B cell (primary cell): Measurements from ENCODE around the gene GLCCI1. TPM values are rescaled to one million over a fixed set of nuclear protein-coding genes. Genes with fewer than 3 reads are reported as not detected.

Experiments
- ATAC-seq: fragments of 200-7000 bp; cut with Tn5 transposase; one replicate; pipeline ENCODE4 v1.10.0; 2021; ENCODE audit warnings: low read depth, mild to moderate bottlenecking, moderate number of reproducible peaks, moderate library complexity
- CTCF ChIA-PET: fragments of 350-600 bp; sonication (Branson Sonifier 250); formaldehyde crosslinking; loops from one replicate; lab custom pipeline; 2021; ENCODE audit warnings: antibody characterized with exemption, inconsistent platforms; lab: Charles Lee
- POLR2A ChIA-PET: fragments of 350-600 bp; sonication (Branson Sonifier 250); formaldehyde crosslinking; loops from one replicate; lab custom pipeline; 2021; ENCODE audit warnings: antibody characterized with exemption; lab: Charles Lee
- DNase-seq: peaks from one replicate; pipeline ENCODE4 v3.0.0; 2013
- H2AFZ ChIP-seq: 2 replicates; pipeline ENCODE4 v1.6.1; 2012; ENCODE audit warnings: mild to moderate bottlenecking, low read depth, low read length; ENCODE audit not compliant: insufficient read depth, poor library complexity, severe bottlenecking
- H3K27ac ChIP-seq, 2 donors: 1 replicate in 1 of 2; 2 replicates in 1 of 2; pipeline ENCODE4 v1.5.1; 2012 to 2013; ENCODE audit warnings: low read length in 2 of 2, mild to moderate bottlenecking in 2 of 2, moderate library complexity in 1 of 2
- H3K27me3 ChIP-seq, 4 experiments: fragments of 200-600 bp in 1 of 4; sonication (generic) in 1 of 4; replicated peaks in 1 of 4; 1 replicate in 2 of 4; 2 replicates in 2 of 4; pipeline versions ENCODE4 v1.6.1 to v1.7.0; 2013 to 2016; ENCODE audit warnings: low read length in 3 of 4, mild to moderate bottlenecking in 2 of 4, mixed read lengths in 1 of 4, moderate library complexity in 1 of 4; ENCODE audit not compliant: insufficient read depth in 4 of 4, control insufficient read depth in 3 of 4; ENCODE audit errors: control extremely low read depth in 1 of 4
- H3K36me3 ChIP-seq, 2 experiments: replicated peaks in 1 of 2; 1 replicate in 1 of 2; 2 replicates in 1 of 2; pipeline versions ENCODE4 v1.6.1 to v1.7.1; 2013; ENCODE audit warnings: low read length in 1 of 2; ENCODE audit not compliant: insufficient read depth in 2 of 2, control insufficient read depth in 1 of 2; ENCODE audit errors: control extremely low read depth in 1 of 2, extremely low read depth in 1 of 2
- H3K4me1 ChIP-seq, 2 donors: fragments of 200-600 bp in 1 of 2; sonication (generic) in 1 of 2; 1 replicate in 1 of 2; 2 replicates in 1 of 2; pipeline versions ENCODE4 v1.5.1 to v1.6.1; 2013 to 2017; ENCODE audit warnings: low read length in 2 of 2; ENCODE audit not compliant: control insufficient read depth in 2 of 2, insufficient read depth in 2 of 2
- H3K4me2 ChIP-seq: replicated peaks from 2 replicates; pipeline ENCODE3; 2012; ENCODE audit warnings: mild to moderate bottlenecking, low read depth, low read length; ENCODE audit not compliant: poor library complexity, severe bottlenecking
- H3K4me3 ChIP-seq, 5 experiments: fragments of 200-600 bp in 1 of 5; sonication (generic) in 1 of 5; 1 replicate in 3 of 5; 2 replicates in 2 of 5; pipeline versions ENCODE4 v1.5.1 to v1.7.0; 2011 to 2016; ENCODE audit warnings: low read length in 4 of 5, mild to moderate bottlenecking in 4 of 5, low read depth in 2 of 5, control low read depth in 1 of 5, moderate library complexity in 1 of 5; ENCODE audit not compliant: insufficient read depth in 1 of 5; ENCODE audit errors: control extremely low read depth in 1 of 5, extremely low read depth in 1 of 5
- H3K79me2 ChIP-seq: fragments of 200-600 bp; sonication (generic); one replicate; pipeline ENCODE4 v1.6.0; 2016; ENCODE audit warnings: low read length; ENCODE audit not compliant: control insufficient read depth, insufficient read depth
- H3K9ac ChIP-seq: fragments of 200-600 bp; sonication (generic); 2 replicates; pipeline ENCODE4 v1.6.1; 2017; ENCODE audit warnings: mild to moderate bottlenecking, low read length, moderate library complexity
- H3K9me3 ChIP-seq, 3 donors: one replicate each; pipeline versions ENCODE4 v1.6.1 to v1.7.1; 2013; ENCODE audit warnings: low read length in 2 of 3; ENCODE audit not compliant: control insufficient read depth in 2 of 3, insufficient read depth in 1 of 3; ENCODE audit errors: control extremely low read depth in 1 of 3
- H4K20me1 ChIP-seq: 2 replicates; pipeline ENCODE4 v1.6.0; 2012; ENCODE audit warnings: mild to moderate bottlenecking, low read length; ENCODE audit not compliant: insufficient read depth, control insufficient read depth, poor library complexity, severe bottlenecking
- H3K27ac Mint-ChIP-seq: one replicate; pipeline ENCODE4 v1.8.0; 2021; ENCODE audit warnings: mixed read lengths
- H3K27me3 Mint-ChIP-seq: one replicate; pipeline ENCODE4 v1.8.0; 2021; ENCODE audit warnings: mixed read lengths
- H3K4me1 Mint-ChIP-seq: one replicate; pipeline ENCODE4 v1.8.0; 2021; ENCODE audit warnings: mixed read lengths
- H3K4me3 Mint-ChIP-seq: one replicate; pipeline ENCODE4 v1.8.0; 2021; ENCODE audit warnings: mixed read lengths
- H3K9me3 Mint-ChIP-seq: one replicate; pipeline ENCODE4 v1.8.0; 2022; ENCODE audit warnings: mixed read lengths; ENCODE audit not compliant: insufficient read depth
- EZH2 ChIP-seq: IDR thresholded peaks from 2 replicates; pipeline ENCODE4 v1.6.1; 2012; ENCODE audit warnings: borderline replicate concordance, low read depth, mild to moderate bottlenecking, moderate library complexity, low read length; ENCODE audit not compliant: insufficient read depth, poor library complexity, severe bottlenecking
- WGBS: methylation state at CpG from one replicate; pipeline ENCODE4 v1.1.5; 2013; ENCODE audit warnings: missing lambda C conversion rate; ENCODE audit not compliant: insufficient coverage; 5-methylcytosine and 5-hydroxymethylcytosine counted together
- intact Hi-C: fragments of 100-400 bp; cut with micrococcal nuclease; formaldehyde crosslinking; loops from one replicate; pipeline ENCODE4 v1.10.0; 2022
- polyA plus RNA-seq: library from polyadenylated mRNA; depleted of rRNA; stranded (reverse); fragments of >200 nt; gene quantifications from 2 replicates; pipeline ENCODE4 v1.2.3, GENCODE V29; 2012
- total RNA-seq, 2 donors: library from RNA; stranded (reverse); fragments of 120-200 nt in 1 of 2; gene quantifications; 1 replicate in 1 of 2; 2 replicates in 1 of 2; pipeline versions ENCODE4 v1.2.3 to v1.2.4, GENCODE V29; 2013 to 2022
- TF ChIP-seq, protein P1 (sequence below): fragments of 200-600 bp; IDR thresholded peaks from one replicate; pipeline ENCODE4 v1.8.0; 2022; ENCODE audit warnings: antibody characterized with exemption, mild to moderate bottlenecking

The GLCCI1 gene
- total and polyA plus RNA-seq, 2 donors (not counting 1 experiment from before 2014, with no cell fraction given) = 17.7 to 50.3 TPM

DNA sequence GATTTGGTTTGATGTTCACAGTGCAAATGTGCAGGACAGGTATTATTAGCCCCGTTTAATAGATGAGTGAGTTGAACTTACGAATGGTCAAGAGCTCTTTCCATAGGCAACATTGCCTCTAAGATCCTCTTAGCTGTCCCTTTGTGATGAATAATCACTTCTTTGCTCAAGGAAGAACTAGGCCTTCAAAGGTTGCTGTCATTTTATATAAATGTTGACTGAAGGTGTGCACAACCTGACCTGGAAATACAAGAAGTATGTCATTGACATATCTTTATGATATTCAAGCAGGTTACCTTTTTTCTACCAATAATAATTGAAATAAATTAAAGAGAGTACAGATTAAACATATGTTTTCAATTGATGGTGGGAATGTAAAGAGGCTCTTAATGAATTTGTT lies 48.5 kb upstream of the GLCCI1 start:
- no peaks in the 10 kb centered on the region for H3K27me3 Mint-ChIP-seq
- H3K4me3 Mint-ChIP-seq = peak overlapping the region; percentile 66
- H3K9ac ChIP-seq = peak overlapping the region; percentile 13
- no peaks in the 10 kb centered on the region for H3K9me3 ChIP-seq
- H3K79me2 ChIP-seq = no peaks in the 10 kb centered on the region
- no peaks in the 10 kb centered on the region for H3K36me3 ChIP-seq
- ChIA-PET POLR2A (interaction anchor here (1.3 to 1.4 kb wide), 2 partner anchors 50 to 280 kb away, joined by 4 read pairs; partner anchors contain the start of gene UMAD1), CTCF (interaction anchor here (1.4 to 1.8 kb wide), 5 partner anchors 10 to 270 kb away, joined by 3 to 7 read pairs (median 5); no protein-coding TSS in a partner anchor)
- H3K4me3 ChIP-seq = peak overlapping the region in 2 of 5 experiments; percentile 30 to 48
- no peak overlapping the region for H2AFZ ChIP-seq
- H3K4me2 ChIP-seq = peak overlapping the region; percentile 67
- H3K27ac ChIP-seq = peak overlapping the region; percentile 53 to 60
- peak overlapping the region; percentile 80 for H3K27ac Mint-ChIP-seq
- DNase-seq = peak; percentile 16
- H3K9me3 Mint-ChIP-seq = no peaks in the 10 kb centered on the region
- H3K4me1 Mint-ChIP-seq = peaks cover 59% of the 10 kb centered on the region
- ATAC-seq = no peak
- peaks cover 33 to 44% of the 10 kb centered on the region in 2 donors for H3K4me1 ChIP-seq
- no peaks in the 10 kb centered on the region for H3K27me3 ChIP-seq
- TF ChIP-seq, protein P1, sequence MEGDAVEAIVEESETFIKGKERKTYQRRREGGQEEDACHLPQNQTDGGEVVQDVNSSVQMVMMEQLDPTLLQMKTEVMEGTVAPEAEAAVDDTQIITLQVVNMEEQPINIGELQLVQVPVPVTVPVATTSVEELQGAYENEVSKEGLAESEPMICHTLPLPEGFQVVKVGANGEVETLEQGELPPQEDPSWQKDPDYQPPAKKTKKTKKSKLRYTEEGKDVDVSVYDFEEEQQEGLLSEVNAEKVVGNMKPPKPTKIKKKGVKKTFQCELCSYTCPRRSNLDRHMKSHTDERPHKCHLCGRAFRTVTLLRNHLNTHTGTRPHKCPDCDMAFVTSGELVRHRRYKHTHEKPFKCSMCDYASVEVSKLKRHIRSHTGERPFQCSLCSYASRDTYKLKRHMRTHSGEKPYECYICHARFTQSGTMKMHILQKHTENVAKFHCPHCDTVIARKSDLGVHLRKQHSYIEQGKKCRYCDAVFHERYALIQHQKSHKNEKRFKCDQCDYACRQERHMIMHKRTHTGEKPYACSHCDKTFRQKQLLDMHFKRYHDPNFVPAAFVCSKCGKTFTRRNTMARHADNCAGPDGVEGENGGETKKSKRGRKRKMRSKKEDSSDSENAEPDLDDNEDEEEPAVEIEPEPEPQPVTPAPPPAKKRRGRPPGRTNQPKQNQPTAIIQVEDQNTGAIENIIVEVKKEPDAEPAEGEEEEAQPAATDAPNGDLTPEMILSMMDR = no peak
- TF ChIP-seq EZH2 = no peak
- 100% methylated on average over 1 of the region's 2 CpGs for WGBS
- H4K20me1 ChIP-seq = no peaks in the 10 kb centered on the region
- intact Hi-C loops = loop anchor here (1.0 to 5.0 kb wide), 4 partner anchors 48 to 280 kb away; partner anchors contain the start of genes GLCCI1 and UMAD1

- Histone ChIP-seq H3K4me2 (peak overlapping the region; percentile 67), H3K27me3 (no peaks in the 10 kb centered on the region), H3K4me3 (peak overlapping the region in 2 of 5 experiments; percentile 30 to 48), H3K9me3 (no peaks in the 10 kb centered on the region), H2AFZ (no peak overlapping the region), H3K36me3 (no peaks in the 10 kb centered on the region), H4K20me1 (no peaks in the 10 kb centered on the region), H3K9ac (peak overlapping the region; percentile 15), H3K27ac (peak overlapping the region; percentile 53 to 60), H3K79me2 (no peaks in the 10 kb centered on the region), H3K4me1 (peaks cover 33 to 44% of the 10 kb centered on the region in 2 donors)
- TF ChIP-seq EZH2 = no peak
- TF ChIP-seq, protein P1 = no peak
- H3K4me1 Mint-ChIP-seq = peaks cover 59% of the 10 kb centered on the region
- DNase-seq = peak; percentile 80
- ChIA-PET CTCF (interaction anchor here (1.4 to 1.7 kb wide), 4 partner anchors 9 to 270 kb away, joined by 3 to 7 read pairs (median 6); no protein-coding TSS in a partner anchor), POLR2A (interaction anchor here (0.5 to 1.3 kb wide), 3 partner anchors 24 to 51 kb away, joined by 3 to 6 read pairs (median 4); no protein-coding TSS in a partner anchor)
- H3K27ac Mint-ChIP-seq = peak overlapping the region; percentile 66
- H3K9me3 Mint-ChIP-seq = no peaks in the 10 kb centered on the region
- H3K27me3 Mint-ChIP-seq = no peaks in the 10 kb centered on the region
- WGBS = no CpG with 5 or more reads among the region's 3 CpGs
- peak overlapping the region; percentile 66 for H3K4me3 Mint-ChIP-seq
- ATAC-seq = peak; percentile 93
- intact Hi-C loops = loop anchor here (1.0 to 5.0 kb wide), 4 partner anchors 48 to 280 kb away; partner anchors contain the start of genes GLCCI1 and UMAD1
Measured at GRCh38 chr7:7920481-7920880, 48.1 kb upstream of the GLCCI1 start.
